ENCODE measurements around the gene SLC15A2.

DNA sequence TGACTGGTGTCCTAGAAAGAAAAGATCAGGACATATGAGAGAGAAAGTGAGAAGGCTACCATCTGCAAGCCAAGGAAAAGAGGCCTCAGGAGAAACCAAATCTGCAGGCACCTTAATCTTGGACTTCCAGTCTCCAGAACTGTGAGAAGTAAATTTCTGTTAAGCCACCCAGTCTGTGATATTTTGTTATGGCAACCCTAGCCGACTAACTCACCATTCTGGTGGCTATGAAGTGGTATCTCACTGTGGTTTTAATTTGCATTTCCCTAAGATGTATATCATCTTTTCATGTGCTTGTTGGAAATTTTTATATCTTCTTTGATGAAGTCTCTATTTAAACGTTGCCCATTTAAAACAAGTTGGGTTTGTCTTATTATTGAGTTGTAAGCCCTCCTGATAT is 87.3 kb downstream of the SLC15A2 start:
- TF ChIP-seq, protein P1, sequence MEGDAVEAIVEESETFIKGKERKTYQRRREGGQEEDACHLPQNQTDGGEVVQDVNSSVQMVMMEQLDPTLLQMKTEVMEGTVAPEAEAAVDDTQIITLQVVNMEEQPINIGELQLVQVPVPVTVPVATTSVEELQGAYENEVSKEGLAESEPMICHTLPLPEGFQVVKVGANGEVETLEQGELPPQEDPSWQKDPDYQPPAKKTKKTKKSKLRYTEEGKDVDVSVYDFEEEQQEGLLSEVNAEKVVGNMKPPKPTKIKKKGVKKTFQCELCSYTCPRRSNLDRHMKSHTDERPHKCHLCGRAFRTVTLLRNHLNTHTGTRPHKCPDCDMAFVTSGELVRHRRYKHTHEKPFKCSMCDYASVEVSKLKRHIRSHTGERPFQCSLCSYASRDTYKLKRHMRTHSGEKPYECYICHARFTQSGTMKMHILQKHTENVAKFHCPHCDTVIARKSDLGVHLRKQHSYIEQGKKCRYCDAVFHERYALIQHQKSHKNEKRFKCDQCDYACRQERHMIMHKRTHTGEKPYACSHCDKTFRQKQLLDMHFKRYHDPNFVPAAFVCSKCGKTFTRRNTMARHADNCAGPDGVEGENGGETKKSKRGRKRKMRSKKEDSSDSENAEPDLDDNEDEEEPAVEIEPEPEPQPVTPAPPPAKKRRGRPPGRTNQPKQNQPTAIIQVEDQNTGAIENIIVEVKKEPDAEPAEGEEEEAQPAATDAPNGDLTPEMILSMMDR (IDR thresholded peaks at IDR 0.05) = no peak
- TF ChIP-seq POLR2A (IDR thresholded peaks at IDR 0.05) = no peak
